Bronchial epithelial cell (primary cell): ENCODE measurements around the gene NOS2. TPM values are rescaled to one million over a fixed set of nuclear protein-coding genes. Genes with fewer than 3 reads are reported as not detected.
A peak's percentile ranks its signal among the peaks of the same experiment; 100 is the strongest.
"Not testable (repeated sequence)": the region's sequence is repeated elsewhere in the genome, so short reads cannot be mapped to it uniquely, and the experiment has no call there.

Experiments
- DNase-seq: peaks from one replicate; pipeline ENCODE4 v3.0.0-alpha.2; 2010; ENCODE audit warnings: low read depth
- FAIRE-seq: peaks from 2 replicates; lab custom pipeline; 2011; peaks lifted over from hg19 to GRCh38; lab: Jason Lieb, UNC
- H3K27me3 ChIP-seq: 2 replicates; pipeline ENCODE4 v1.5.1; 2011; ENCODE audit warnings: low read length; ENCODE audit not compliant: control insufficient read depth, insufficient read depth
- H3K36me3 ChIP-seq: 2 replicates; pipeline ENCODE4 v1.5.1; 2011; ENCODE audit warnings: low read length; ENCODE audit not compliant: control insufficient read depth, insufficient read depth
- H3K4me3 ChIP-seq: 2 replicates; pipeline ENCODE4 v1.5.1; 2011; ENCODE audit warnings: mild to moderate bottlenecking, low read depth, low read length, control low read depth
- CTCF ChIP-seq: IDR thresholded peaks from 2 replicates; pipeline ENCODE4 v1.5.1; 2011; ENCODE audit warnings: mild to moderate bottlenecking, moderate library complexity, low read length, control low read depth, inconsistent platforms; ENCODE audit not compliant: insufficient read depth, severe bottlenecking
- total RNA-seq: library from RNA; depleted of rRNA; stranded (reverse); fragments of >200 nt; gene quantifications from 2 replicates; pipeline ENCODE4 v1.2.1, GENCODE V29; 2014

The NOS2 gene
- total RNA-seq, 1 donor from 2014 or later = under 0.01 TPM

DNA sequence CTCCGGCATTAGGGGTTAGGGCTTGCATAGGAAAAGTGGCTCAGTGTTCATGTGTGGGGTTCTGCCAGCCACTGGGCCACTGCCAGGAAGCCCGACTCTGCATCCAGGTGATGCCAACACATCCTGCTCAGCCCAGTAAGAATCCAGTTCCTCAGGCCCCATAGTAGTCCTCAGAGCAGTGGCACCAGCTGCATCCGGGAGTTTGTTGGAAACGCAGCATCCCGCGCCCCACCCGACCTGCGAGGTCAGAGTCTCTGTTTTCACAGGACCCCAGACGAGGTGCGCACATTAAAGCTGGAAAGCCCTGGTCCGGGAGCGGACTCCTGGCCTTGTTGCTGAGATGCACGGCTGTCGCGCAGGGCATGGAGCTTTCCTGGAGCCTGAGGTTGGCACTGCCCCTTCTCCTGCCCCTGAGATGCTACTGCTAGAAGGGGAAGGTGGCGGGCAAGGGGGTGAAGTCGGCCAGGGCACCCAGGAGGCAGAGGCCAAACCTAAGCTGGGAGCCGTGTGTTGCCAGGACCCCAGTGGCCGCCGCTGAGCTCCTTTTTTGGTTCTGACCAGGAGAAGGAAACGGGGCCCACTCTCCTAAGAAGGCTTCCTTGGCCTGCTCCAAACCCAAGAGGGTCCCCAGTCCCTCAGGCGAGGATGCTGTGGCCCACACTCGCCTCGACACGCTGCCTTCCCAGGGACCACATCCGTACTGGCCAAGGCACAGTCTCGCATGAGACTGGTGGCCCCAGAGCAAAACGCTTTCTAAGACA is 44.4 kb downstream of the NOS2 start:
- FAIRE-seq (no peak), DNase-seq (no peak)
- no peak for TF ChIP-seq CTCF
- no peak overlapping the region for H3K4me3 ChIP-seq
- no peaks in the 10 kb centered on the region for H3K27me3 ChIP-seq
- no peaks in the 10 kb centered on the region for H3K36me3 ChIP-seq

DNA sequence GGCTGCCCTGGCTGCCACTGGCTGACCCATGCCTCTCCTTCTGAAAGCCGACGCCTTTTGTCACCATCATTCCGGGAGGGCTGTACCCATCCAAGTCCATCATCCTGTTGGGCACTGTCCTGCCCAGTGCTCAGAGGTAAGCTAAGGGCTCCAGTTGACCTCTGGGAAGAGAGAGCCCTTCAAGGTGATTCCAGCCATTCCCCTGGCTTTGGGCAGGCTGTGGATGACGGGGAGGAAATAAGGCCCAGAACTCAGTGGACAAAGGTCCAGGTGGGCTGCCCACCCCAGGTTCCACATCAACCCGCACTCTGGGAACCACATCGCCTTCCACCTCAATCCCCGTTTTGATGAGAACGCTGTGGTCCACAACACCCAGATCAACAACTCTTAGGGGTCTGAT is 45.8 kb downstream of the NOS2 start:
- H3K27me3 ChIP-seq = no peaks in the 10 kb centered on the region

DNA sequence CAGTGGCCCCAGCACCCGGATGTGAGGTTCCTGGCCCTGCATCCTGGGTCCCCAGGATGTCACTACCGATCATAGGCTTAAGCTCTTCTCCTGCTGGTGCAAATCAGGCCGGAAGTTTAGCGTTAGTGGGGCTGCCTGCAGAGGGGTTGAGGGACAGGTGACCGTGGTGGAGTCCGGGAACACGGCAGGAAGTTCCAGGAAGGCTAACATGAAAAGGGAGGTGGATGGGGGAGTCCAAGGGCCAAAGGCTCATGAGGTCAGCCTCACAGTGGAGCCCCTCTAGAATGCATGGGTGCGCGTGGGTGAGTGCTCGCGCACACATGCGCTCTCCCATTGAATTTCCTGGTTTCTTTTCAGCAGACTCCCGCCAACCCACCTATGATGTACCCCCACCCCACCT is 46.6 kb downstream of the NOS2 start:
- H3K4me3 ChIP-seq, DNase-seq, FAIRE-seq, H3K27me3 ChIP-seq, H3K36me3 ChIP-seq: not testable (repeated sequence)

More for the DNA sequence above, 45.8 kb downstream of the NOS2 start:
- H3K4me3 ChIP-seq = no peak overlapping the region
- no peak for FAIRE-seq
- no peak for TF ChIP-seq CTCF
- no peak for DNase-seq
- H3K36me3 ChIP-seq = no peaks in the 10 kb centered on the region

DNA sequence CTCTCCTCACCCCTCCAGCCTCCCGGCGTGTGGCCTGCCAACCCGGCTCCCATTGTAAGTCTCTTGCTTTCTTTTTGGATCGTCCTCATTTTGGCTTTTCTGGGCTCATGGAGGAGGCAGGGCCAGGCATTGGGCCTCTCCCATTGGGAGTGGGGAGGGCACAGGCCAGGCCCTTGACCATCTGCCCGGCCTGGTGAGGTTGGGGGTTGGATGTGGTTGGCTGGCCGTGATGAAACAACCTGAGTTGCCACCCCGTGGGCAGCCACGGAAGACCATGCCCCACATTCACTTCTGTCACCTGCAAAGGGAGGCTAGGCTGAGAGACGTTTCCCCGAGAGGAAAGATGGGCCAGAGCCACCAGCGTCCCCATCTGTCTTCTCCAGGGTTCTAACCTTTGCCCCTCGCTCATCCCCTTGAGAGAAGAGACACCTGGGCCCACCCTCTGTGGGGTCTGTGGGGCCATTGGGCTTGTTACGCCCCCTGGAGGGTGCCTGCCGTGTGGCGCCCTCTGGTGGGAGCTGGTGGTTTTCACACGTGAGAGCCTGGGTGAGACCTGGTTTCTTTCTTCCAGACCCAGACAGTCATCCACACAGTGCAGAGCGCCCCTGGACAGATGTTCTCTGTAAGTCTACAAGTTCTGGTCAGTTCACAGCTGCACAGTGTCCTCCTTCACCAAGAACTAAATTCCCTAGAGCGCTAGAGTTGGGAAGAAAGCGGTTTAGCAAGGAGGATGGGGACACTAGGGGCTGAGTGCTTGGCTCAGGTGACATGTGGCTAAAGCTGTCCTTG is 47.3 kb downstream of the NOS2 start:
- DNase-seq, H3K27me3 ChIP-seq, H3K4me3 ChIP-seq, H3K36me3 ChIP-seq: not testable (repeated sequence)
- peak; percentile 83 for FAIRE-seq

GRCh38 chr17:27751622-27752490 is 48.5 kb downstream of the NOS2 start:
- DNase-seq (peak; percentile 3), FAIRE-seq (peak; percentile 18)
- Histone ChIP-seq H3K36me3 (no peaks in the 10 kb centered on the region), H3K27me3 (no peaks in the 10 kb centered on the region), H3K4me3 (no peak overlapping the region)
- TF ChIP-seq CTCF = no peak

- TF ChIP-seq CTCF = no peak
- FAIRE-seq (no peak), DNase-seq (no peak)
Observed at GRCh38 chr17:27751166-27751565, 49.2 kb downstream of the NOS2 start.

GRCh38 chr17:27749562-27750150 is 50.7 kb downstream of the NOS2 start:
- FAIRE-seq, H3K27me3 ChIP-seq, H3K4me3 ChIP-seq, H3K36me3 ChIP-seq, DNase-seq: not testable (repeated sequence)

More at GRCh38 chr17:27751166-27751565, 49.2 kb downstream of the NOS2 start:
- Histone ChIP-seq H3K36me3 (no peaks in the 10 kb centered on the region), H3K27me3 (no peaks in the 10 kb centered on the region), H3K4me3 (no peak overlapping the region)
